ENCODE measurements around the gene TCHH. TPM values are rescaled to one million over a fixed set of nuclear protein-coding genes. Genes with fewer than 3 reads are reported as not detected.
A peak's percentile ranks its signal among the peaks of the same experiment; 100 is the strongest.

Gene TCHH
- total RNA-seq, 4 donors from 2014 or later = under 0.01 to 0.50 (median 0.11) TPM; not detected in 1

DNA sequence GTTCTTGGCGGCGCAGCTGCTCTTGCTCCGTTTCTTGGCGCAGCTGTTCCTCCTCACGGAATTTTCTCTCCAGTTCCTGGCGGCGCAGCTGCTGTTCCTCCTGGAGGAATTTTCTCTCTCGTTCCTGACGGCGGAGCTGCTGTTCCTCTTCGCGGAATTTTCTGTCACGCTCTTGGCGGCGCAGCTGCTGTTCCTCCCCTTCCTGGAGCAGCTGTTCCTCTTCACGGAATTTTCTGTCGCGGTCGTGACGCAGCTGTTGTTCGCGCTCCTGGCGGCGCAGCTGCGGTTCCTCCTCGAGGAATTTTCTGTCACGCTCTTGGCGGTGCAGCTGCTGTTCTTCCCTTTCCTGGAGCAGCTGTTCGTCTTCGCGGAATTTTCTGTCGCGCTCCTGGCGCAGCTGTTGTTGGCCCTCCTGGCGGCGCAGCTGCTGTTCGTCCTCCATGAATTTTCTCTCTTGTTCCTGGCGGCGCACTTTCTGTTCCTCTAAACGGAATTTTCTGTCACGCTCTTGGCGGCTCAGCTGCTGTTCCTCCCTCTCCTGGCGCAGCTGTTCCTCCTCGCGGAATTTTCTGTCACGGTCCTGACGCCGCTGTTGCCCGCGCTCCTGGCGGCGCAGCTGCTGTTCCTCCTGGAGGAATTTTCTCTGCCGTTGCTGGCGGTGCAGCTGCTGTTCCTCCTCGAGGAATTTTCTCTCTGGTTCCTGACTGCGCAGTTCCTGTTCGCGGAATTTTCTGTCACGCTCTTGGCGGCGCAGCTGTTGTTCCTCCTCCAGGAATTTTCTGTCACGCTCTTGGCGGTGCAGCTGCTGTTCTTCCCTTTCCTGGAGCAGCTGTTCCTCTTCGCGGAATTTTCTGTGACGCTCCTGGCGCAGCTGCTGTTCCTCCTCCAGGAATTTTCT is 7.0 kb downstream of the TCHH start:
- Histone ChIP-seq H3K9me3 (peaks cover 0 to 20% (median 16%) of the 10 kb centered on the region in 4 donors), H3K27ac (replicated peaks in 1 of 4) (no peak overlapping the region), H3K4me3 (peak overlapping the region; percentile 2 to 54 (median 26)), H3K4me1 (peaks cover 38 to 58% (median 56%) of the 10 kb centered on the region in 4 donors), H3K27me3 (peaks cover 0 to 97% (median 71%) of the 10 kb centered on the region in 4 donors), H3K36me3 (no peaks in the 10 kb centered on the region)
- intact Hi-C loops (cut with DNase I) = no loop called here
- DNase-seq (ENCODE audit: extremely low spot score) = no peak
- no peak for TF ChIP-seq POLR2A (IDR thresholded peaks at IDR 0.05; ENCODE audit: low read depth)
- TF ChIP-seq, protein P1, sequence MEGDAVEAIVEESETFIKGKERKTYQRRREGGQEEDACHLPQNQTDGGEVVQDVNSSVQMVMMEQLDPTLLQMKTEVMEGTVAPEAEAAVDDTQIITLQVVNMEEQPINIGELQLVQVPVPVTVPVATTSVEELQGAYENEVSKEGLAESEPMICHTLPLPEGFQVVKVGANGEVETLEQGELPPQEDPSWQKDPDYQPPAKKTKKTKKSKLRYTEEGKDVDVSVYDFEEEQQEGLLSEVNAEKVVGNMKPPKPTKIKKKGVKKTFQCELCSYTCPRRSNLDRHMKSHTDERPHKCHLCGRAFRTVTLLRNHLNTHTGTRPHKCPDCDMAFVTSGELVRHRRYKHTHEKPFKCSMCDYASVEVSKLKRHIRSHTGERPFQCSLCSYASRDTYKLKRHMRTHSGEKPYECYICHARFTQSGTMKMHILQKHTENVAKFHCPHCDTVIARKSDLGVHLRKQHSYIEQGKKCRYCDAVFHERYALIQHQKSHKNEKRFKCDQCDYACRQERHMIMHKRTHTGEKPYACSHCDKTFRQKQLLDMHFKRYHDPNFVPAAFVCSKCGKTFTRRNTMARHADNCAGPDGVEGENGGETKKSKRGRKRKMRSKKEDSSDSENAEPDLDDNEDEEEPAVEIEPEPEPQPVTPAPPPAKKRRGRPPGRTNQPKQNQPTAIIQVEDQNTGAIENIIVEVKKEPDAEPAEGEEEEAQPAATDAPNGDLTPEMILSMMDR (IDR thresholded peaks at IDR 0.05) = no peak
- TF ChIP-seq POLR2AphosphoS5 (IDR thresholded peaks at IDR 0.05) = no peak
- TF ChIP-seq EP300 (IDR thresholded peaks at IDR 0.05) = no peak
- 12% methylated on average over 65 of the region's 67 CpGs for WGBS

DNA sequence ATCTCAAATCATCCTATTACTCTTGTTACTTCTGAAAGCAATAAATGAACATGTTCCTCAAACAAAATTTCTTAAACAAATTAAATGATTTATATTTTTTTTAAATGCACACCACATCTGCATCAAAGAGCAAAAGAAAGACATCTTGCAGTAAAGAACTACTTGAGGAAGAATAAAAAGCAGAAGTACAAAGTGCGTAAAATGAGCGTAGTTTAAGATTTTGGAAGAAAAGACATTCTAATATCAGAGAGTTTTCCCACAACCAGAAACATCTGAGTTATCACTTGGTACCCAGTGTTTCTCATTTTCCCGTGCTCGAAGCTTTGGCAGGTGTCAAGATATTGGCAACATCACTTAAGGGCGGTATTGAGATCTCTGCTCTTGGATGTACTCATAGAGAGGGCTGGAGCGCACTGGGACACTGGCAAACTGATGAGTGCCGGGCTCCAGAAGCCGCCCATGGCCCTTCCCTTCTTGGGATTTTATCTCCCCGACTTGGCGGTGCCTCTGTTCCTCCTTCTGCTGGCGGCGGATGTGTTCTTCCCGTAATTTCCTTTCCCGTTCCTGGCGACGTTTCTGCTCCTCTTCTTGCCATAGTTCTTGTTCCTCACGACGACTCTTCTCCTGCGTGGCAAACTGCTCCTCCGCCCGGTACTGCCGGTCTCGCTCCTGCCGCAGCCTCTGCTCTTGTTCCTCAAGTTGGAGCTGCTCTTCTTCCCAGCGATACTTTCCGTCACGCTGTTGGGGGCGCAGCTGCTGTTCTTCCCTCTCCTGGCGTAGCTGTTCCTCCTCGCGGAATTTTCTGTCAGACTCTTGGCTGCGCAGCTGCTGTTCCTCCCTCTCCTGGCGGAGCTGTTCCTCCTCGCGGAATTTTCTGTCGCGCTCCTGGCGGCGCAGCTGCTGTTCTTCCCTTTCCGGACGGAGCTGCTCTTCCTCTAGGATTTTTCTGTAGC is 7.9 kb downstream of the TCHH start:
- intact Hi-C loops (cut with DNase I) = no loop called here
- Histone ChIP-seq H3K4me1 (peaks cover 33 to 52% (median 49%) of the 10 kb centered on the region in 4 donors), H3K27me3 (peaks cover 0 to 94% (median 62%) of the 10 kb centered on the region in 4 donors), H3K36me3 (no peaks in the 10 kb centered on the region), H3K27ac (replicated peaks in 1 of 4) (no peak overlapping the region), H3K9me3 (peaks cover 0 to 20% (median 16%) of the 10 kb centered on the region in 4 donors), H3K4me3 (peak overlapping the region in 3 of 4 donors; percentile 20 to 54 (median 32))
- TF ChIP-seq EP300 (IDR thresholded peaks at IDR 0.05) (no peak), POLR2AphosphoS5 (IDR thresholded peaks at IDR 0.05) (no peak), POLR2A (IDR thresholded peaks at IDR 0.05; ENCODE audit: low read depth) (no peak)
- TF ChIP-seq, protein P1 (IDR thresholded peaks at IDR 0.05) = no peak
- 20% methylated on average over 41 of the region's 41 CpGs for WGBS
- DNase-seq (ENCODE audit: extremely low spot score) = no peak

DNA sequence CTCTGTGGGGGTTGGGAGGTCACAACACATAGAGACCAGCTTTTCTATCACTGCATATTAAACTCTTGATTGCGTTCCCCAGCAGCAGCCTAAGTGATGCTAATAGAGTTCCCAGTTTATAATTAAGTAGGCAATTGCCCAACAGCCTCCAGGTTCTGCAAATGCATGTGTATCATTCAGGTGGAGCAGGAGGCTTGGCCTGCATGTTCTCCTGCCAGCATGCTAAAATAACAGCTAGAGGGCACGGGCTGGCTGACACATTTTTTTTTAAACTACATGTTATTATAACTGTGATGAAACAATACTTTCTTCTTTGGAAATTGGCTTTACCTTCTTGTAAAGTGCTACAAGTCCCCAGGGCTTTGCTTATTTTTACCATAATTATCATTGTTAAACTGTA is 10.4 kb downstream of the TCHH start:
- TF ChIP-seq POLR2AphosphoS5 (IDR thresholded peaks at IDR 0.05) (no peak), EP300 (IDR thresholded peaks at IDR 0.05) (no peak), POLR2A (IDR thresholded peaks at IDR 0.05; ENCODE audit: low read depth) (no peak)
- TF ChIP-seq, protein P1 (IDR thresholded peaks at IDR 0.05) = no peak
- peaks cover 9 to 27% (median 25%) of the 10 kb centered on the region in 4 donors for H3K4me1 ChIP-seq
- intact Hi-C loops (cut with DNase I) = no loop called here
- peaks cover 0 to 94% (median 46%) of the 10 kb centered on the region in 4 donors for H3K27me3 ChIP-seq
- H3K9me3 ChIP-seq = peaks cover 0 to 20% (median 16%) of the 10 kb centered on the region in 4 donors
- WGBS = 51% methylated on average over 2 of the region's 2 CpGs
- no peak for DNase-seq (ENCODE audit: extremely low spot score)
- H3K27ac ChIP-seq (replicated peaks in 1 of 4) = no peak overlapping the region
- no peak overlapping the region for H3K4me3 ChIP-seq
- no peaks in the 10 kb centered on the region for H3K36me3 ChIP-seq

DNA sequence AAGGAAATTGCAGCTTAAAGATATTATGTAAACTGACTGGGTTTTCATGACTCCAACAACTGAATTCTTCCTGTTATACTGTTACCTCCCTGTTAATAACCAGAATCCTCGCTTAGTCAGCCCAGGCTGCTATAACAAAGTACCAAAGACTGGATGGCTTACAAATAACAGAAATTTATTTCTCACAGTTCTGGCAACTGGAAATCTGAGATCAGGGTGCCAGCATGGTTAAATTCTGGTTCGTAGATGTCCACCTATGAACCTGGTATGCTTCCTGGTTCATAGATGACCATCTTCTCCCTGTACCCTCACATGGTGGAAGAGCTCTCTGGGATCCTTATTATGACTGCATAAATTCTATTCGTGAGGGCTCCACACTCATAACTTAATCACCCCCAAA is 18.3 kb downstream of the TCHH start:
- 57% methylated on average over 3 of the region's 3 CpGs for WGBS
- TF ChIP-seq, protein P1 (IDR thresholded peaks at IDR 0.05) = no peak
- TF ChIP-seq POLR2A (IDR thresholded peaks at IDR 0.05; ENCODE audit: low read depth) = no peak
- TF ChIP-seq EP300 (IDR thresholded peaks at IDR 0.05) = no peak
- no peak for TF ChIP-seq POLR2AphosphoS5 (IDR thresholded peaks at IDR 0.05)
- no peak for DNase-seq (ENCODE audit: extremely low spot score)
- peaks cover 0 to 24% (median 0%) of the 10 kb centered on the region in 4 donors for H3K27me3 ChIP-seq
- H3K36me3 ChIP-seq = no peaks in the 10 kb centered on the region
- H3K27ac ChIP-seq (replicated peaks in 1 of 4) = no peak overlapping the region
- H3K9me3 ChIP-seq = peaks cover 0 to 39% (median 29%) of the 10 kb centered on the region in 4 donors
- intact Hi-C loops (cut with DNase I) = no loop called here
- H3K4me3 ChIP-seq = no peak overlapping the region
- H3K4me1 ChIP-seq = no peaks in the 10 kb centered on the region
